Measurements from ENCODE around the gene RBMS3. TPM values are rescaled to one million over a fixed set of nuclear protein-coding genes. Genes with fewer than 3 reads are reported as not detected.
A peak's percentile ranks its signal among the peaks of the same experiment; 100 is the strongest.

RBMS3 gene
- total RNA-seq, 1 donor from 2014 or later, result 47.6 TPM

GRCh38 chr3:29906906-29907305 lies 626.0 kb downstream of the RBMS3 start:
- peaks cover 2% of the 10 kb centered on the region for H3K36me3 Mint-ChIP-seq (ENCODE audit: low read depth)
- H3K4me3 Mint-ChIP-seq (ENCODE audit: unreplicated experiment), result no peak overlapping the region
- H3K27ac Mint-ChIP-seq (ENCODE audit: unreplicated experiment), result no peak overlapping the region
- no peak for TF ChIP-seq CTCF (IDR thresholded peaks at IDR 0.05)
- no peaks in the 10 kb centered on the region for H3K9me3 Mint-ChIP-seq (ENCODE audit: low read depth)
- DNase-seq (ENCODE audit: low spot score), result no peak
- H3K4me1 Mint-ChIP-seq (ENCODE audit: low read depth), result peaks cover 19% of the 10 kb centered on the region
- H3K27me3 Mint-ChIP-seq (ENCODE audit: low read depth), result no peaks in the 10 kb centered on the region

GRCh38 chr3:29912600-29913288 lies 631.9 kb downstream of the RBMS3 start:
- Mint-ChIP-seq H3K36me3 (ENCODE audit: low read depth) (peaks cover 2% of the 10 kb centered on the region), H3K27ac (ENCODE audit: unreplicated experiment) (no peak overlapping the region), H3K4me3 (ENCODE audit: unreplicated experiment) (no peak overlapping the region), H3K9me3 (ENCODE audit: low read depth) (peaks cover 3% of the 10 kb centered on the region), H3K27me3 (ENCODE audit: low read depth) (no peaks in the 10 kb centered on the region), H3K4me1 (ENCODE audit: low read depth) (peaks cover 32% of the 10 kb centered on the region)
- DNase-seq (ENCODE audit: low spot score), result no peak
- TF ChIP-seq CTCF (IDR thresholded peaks at IDR 0.05), result no peak

- H3K36me3 Mint-ChIP-seq (ENCODE audit: low read depth), result peaks cover 2% of the 10 kb centered on the region
- H3K27me3 Mint-ChIP-seq (ENCODE audit: low read depth), result no peaks in the 10 kb centered on the region
- H3K4me3 Mint-ChIP-seq (ENCODE audit: unreplicated experiment), result no peak overlapping the region
- H3K4me1 Mint-ChIP-seq (ENCODE audit: low read depth), result peaks cover 25% of the 10 kb centered on the region
- H3K9me3 Mint-ChIP-seq (ENCODE audit: low read depth), result peaks cover 3% of the 10 kb centered on the region
- no peak overlapping the region for H3K27ac Mint-ChIP-seq (ENCODE audit: unreplicated experiment)
- no peak for DNase-seq (ENCODE audit: low spot score)
- TF ChIP-seq CTCF (IDR thresholded peaks at IDR 0.05), result no peak
These were observed 634.1 kb downstream of the RBMS3 start for GRCh38 chr3:29914861-29915524.

- Mint-ChIP-seq H3K9me3 (ENCODE audit: low read depth) (no peaks in the 10 kb centered on the region), H3K27ac (ENCODE audit: unreplicated experiment) (peak overlapping the region; percentile 2), H3K4me1 (ENCODE audit: low read depth) (peaks cover 30% of the 10 kb centered on the region), H3K36me3 (ENCODE audit: low read depth) (peaks cover 2% of the 10 kb centered on the region), H3K4me3 (ENCODE audit: unreplicated experiment) (no peak overlapping the region), H3K27me3 (ENCODE audit: low read depth) (no peaks in the 10 kb centered on the region)
- no peak for TF ChIP-seq CTCF (IDR thresholded peaks at IDR 0.05)
- no peak for DNase-seq (ENCODE audit: low spot score)
These were observed 638.7 kb downstream of the RBMS3 start for GRCh38 chr3:29919571-29919970.

DNA sequence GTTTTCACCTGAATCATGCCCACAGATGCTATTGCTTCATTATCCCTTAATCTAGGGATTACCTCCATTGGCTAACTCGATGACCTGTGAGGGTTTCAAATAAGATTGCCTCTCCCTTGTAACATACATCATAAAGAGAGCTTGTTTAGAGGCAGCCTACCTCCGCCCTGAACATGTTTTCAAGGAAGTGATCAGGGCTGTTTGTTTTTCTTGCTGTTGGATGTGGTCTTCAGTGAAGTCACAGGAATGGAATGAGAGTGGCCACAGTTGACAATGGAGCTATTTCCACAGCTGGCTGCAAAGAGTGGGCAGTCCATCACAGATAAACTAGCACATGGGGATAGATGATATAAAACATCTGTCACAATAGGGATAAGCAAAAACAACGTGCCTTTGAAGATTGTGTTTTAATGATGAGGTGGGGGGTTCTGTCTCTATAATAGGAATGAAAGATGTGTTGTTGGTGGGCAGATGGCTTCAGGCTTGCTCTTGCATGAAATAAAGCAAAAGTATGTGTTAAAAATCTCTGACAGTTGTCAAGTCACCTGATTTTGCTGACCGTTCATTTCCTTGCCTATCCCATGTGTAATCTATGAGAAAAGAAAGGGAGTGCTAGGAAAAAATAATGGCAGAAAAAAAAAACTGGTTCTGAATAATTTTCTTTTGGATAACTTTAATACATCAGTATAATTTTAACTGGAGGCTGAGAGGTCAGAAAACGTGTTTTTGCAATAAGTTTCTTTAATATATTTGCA lies 642.3 kb downstream of the RBMS3 start:
- Mint-ChIP-seq H3K4me1 (ENCODE audit: low read depth) (peaks cover 27% of the 10 kb centered on the region), H3K9me3 (ENCODE audit: low read depth) (no peaks in the 10 kb centered on the region), H3K27ac (ENCODE audit: unreplicated experiment) (no peak overlapping the region), H3K27me3 (ENCODE audit: low read depth) (no peaks in the 10 kb centered on the region), H3K4me3 (ENCODE audit: unreplicated experiment) (no peak overlapping the region), H3K36me3 (ENCODE audit: low read depth) (no peaks in the 10 kb centered on the region)
- no peak for DNase-seq (ENCODE audit: low spot score)
- no peak for TF ChIP-seq CTCF (IDR thresholded peaks at IDR 0.05)
